ENCODE measurements around the gene TAS2R10.

TAS2R10 gene

GRCh38 chr12:10779103-10779502 is 47.1 kb downstream of the TAS2R10 start:
- DNase-seq (ENCODE audit: low read depth): no peak

All from stimulated activated CD8-positive, alpha-beta memory T cell treated with anti-CD3 and anti-CD28 coated beads, Interleukin-12 subunit alpha, Interleukin-12 subunit beta, amount 100 ng/mL, for 4 hours (primary cell).